Keratinocyte (primary cell): ENCODE measurements around the gene HSD17B1.

Experiments
- EZH2 ChIP-seq: IDR thresholded peaks from one replicate; pipeline ENCODE4 v1.6.1; 2012; ENCODE audit warnings: inconsistent platforms, mild to moderate bottlenecking, low read length, moderate library complexity
- TF ChIP-seq, protein P1 (sequence below), 3 experiments: IDR thresholded peaks in 1 of 3; conservative IDR thresholded peaks in 1 of 3; optimal IDR thresholded peaks in 1 of 3; 2 replicates in 2 of 3; 3 replicates in 1 of 3; pipeline versions ENCODE3 to v1.5.1; 2011; ENCODE audit warnings: low read length in 3 of 3, mild to moderate bottlenecking in 3 of 3, moderate library complexity in 2 of 3, control low read depth in 1 of 3, inconsistent platforms in 1 of 3; ENCODE audit not compliant: insufficient read depth in 2 of 3; ENCODE audit errors: extremely low read depth in 1 of 3

DNA sequence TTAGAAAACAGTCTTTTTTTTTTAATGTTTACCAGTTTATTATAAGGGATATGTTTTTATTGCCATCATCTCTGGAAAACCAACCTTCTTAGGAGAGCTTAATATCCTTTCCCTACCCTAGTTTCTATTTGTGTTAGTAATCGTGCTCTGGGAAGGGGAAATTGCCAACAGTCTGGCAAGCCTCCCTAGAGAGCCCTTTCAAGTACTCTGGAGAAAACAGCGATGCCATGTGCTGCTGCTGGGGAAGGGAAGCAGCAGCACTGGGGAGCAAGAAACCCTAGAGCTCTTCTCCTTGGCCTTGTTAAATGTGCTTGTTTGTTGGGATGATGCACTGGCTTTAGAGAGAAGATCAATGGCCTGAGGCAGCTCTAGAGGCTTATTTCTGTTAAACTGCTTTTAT lies 46.2 kb downstream of the HSD17B1 start:
- TF ChIP-seq, protein P1, sequence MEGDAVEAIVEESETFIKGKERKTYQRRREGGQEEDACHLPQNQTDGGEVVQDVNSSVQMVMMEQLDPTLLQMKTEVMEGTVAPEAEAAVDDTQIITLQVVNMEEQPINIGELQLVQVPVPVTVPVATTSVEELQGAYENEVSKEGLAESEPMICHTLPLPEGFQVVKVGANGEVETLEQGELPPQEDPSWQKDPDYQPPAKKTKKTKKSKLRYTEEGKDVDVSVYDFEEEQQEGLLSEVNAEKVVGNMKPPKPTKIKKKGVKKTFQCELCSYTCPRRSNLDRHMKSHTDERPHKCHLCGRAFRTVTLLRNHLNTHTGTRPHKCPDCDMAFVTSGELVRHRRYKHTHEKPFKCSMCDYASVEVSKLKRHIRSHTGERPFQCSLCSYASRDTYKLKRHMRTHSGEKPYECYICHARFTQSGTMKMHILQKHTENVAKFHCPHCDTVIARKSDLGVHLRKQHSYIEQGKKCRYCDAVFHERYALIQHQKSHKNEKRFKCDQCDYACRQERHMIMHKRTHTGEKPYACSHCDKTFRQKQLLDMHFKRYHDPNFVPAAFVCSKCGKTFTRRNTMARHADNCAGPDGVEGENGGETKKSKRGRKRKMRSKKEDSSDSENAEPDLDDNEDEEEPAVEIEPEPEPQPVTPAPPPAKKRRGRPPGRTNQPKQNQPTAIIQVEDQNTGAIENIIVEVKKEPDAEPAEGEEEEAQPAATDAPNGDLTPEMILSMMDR (optimal IDR thresholded peaks at IDR 0.05 in 1 of 3, IDR thresholded peaks at IDR 0.05 in 1 of 3, conservative IDR thresholded peaks at IDR 0.05 in 1 of 3; ENCODE audit: extremely low read depth in 1 of 3, insufficient read depth in 2 of 3, low read length in 3 of 3), result no peak
- no peak for TF ChIP-seq EZH2
